ENCODE data around the gene PTGFRN. TPM values are rescaled to one million over a fixed set of nuclear protein-coding genes. Genes with fewer than 3 reads are reported as not detected.

The PTGFRN gene
- total RNA-seq, 4 donors from 2014 or later: 4.7 to 16.1 (median 14.6) TPM

DNA sequence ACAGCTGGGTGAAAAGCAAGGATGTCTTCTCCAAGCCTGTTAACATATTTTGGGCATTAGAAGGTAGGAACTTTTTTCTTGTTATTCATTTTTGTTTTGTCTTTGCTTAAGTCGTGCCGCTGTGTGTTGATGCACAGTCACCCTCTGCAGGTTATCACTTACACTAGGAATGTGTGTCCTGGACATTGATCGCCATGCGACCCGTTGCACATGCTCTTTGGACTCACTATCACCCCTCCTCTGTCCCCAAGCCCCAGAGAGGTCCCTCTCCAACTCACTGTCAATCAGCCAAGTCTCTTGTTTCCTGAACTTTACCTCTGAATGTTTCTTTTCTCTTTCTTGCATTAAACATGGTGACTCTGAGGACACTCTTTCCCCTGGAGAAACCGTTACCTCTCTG lies 51.9 kb downstream of the PTGFRN start:
- no peak for TF ChIP-seq CTCF (IDR thresholded peaks at IDR 0.05; ENCODE audit: low read depth)

GRCh38 chr1:116962987-116963639 lies 53.4 kb downstream of the PTGFRN start:
- TF ChIP-seq CTCF (IDR thresholded peaks at IDR 0.05; ENCODE audit: low read depth): no peak

GRCh38 chr1:116966791-116967190 lies 57.1 kb downstream of the PTGFRN start:
- no peak for TF ChIP-seq CTCF (IDR thresholded peaks at IDR 0.05; ENCODE audit: low read depth)

DNA sequence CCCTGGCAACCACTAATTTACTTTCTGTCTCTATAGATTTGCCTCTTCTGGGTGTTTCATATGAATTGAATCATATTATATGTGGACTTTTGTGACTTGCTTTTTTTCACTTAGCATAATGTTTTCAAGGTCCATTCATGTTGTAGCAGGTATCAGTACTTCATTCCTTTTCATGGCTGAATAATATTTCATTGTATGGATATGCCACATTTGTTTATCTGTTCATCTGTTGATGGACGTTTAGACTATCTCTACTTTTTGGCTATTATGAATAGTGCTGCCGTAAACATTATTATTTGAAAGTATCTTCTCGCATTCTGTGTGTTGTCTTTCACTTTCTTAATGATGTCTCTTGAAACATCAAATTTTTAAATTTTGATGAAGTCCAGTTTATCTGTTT lies 59.0 kb downstream of the PTGFRN start:
- TF ChIP-seq CTCF (IDR thresholded peaks at IDR 0.05; ENCODE audit: low read depth): no peak

DNA sequence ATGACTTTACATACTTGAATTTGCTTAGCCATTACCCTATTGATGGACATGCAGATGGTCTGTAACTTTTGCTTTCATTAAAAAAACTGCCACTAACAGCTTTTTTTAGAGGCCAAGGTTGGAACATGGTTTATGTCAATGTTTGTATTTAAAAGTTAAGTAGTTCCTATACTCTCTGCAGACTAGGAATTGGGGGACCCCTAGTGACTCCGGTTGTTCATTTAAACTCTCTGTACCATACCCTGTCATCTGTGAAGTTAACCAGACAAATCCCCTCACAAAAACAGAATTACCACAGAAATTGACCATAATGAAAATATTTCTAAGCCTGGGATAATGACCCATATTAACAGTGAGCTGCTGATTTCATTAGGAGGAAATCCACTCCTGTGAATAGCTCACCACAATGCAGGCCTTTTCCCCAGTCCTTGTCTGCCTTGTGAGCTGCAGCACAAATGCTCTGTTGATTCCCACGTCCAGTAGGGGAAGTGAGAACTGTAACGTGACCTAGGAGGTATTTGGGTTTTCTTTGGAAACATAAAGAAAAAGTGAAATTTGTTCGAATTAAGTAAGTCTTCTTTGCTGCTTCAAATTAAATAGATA lies 61.6 kb downstream of the PTGFRN start:
- no peak for TF ChIP-seq CTCF (IDR thresholded peaks at IDR 0.05; ENCODE audit: low read depth)

DNA sequence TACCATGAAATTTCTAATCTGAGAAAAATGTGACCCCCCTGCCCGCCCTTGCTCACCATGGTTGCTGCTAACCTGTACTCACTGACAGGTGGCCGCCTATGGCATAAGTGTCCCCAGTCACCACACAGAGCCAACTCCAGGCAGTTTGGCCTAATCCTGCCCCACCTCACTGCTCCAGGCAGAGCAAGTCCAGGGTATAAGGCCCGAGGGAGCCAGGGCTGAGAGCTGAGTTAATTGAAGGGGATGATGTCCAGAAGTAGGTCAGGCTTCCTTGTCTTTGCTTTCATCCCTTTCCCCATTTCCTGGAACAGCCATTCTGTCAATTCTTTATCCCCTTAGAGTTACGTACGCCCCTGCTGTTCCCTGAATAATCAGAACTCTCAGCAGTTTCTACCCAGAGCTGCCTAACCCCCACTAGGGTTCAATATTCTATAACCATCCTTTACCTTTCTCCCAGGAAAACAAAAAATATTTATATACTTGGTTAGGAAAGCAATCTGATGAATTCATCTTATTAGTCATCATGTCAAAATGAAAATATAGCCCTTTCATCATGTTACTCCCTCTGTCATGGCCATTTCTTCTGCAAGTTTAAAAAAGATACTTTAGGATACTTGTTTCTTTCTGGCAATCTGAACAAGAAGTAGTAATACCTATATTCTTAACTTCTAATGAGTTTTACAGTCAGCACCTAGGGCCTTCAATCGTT lies 62.4 kb downstream of the PTGFRN start:
- no peak for TF ChIP-seq CTCF (IDR thresholded peaks at IDR 0.05; ENCODE audit: low read depth)

GRCh38 chr1:116972674-116973030 lies 62.9 kb downstream of the PTGFRN start:
- no peak for TF ChIP-seq CTCF (IDR thresholded peaks at IDR 0.05; ENCODE audit: low read depth)
